GM21825 (cell line): ENCODE measurements around the gene NEGR1.

ENCODE experiments used
- ATAC-seq: cut with Tn5 transposase; IDR thresholded peaks from one replicate; pipeline ENCODE4 v1.9.1; 2021; ENCODE audit warnings: mild to moderate bottlenecking, moderate library complexity; ENCODE audit not compliant: unreplicated experiment

The NEGR1 gene

DNA sequence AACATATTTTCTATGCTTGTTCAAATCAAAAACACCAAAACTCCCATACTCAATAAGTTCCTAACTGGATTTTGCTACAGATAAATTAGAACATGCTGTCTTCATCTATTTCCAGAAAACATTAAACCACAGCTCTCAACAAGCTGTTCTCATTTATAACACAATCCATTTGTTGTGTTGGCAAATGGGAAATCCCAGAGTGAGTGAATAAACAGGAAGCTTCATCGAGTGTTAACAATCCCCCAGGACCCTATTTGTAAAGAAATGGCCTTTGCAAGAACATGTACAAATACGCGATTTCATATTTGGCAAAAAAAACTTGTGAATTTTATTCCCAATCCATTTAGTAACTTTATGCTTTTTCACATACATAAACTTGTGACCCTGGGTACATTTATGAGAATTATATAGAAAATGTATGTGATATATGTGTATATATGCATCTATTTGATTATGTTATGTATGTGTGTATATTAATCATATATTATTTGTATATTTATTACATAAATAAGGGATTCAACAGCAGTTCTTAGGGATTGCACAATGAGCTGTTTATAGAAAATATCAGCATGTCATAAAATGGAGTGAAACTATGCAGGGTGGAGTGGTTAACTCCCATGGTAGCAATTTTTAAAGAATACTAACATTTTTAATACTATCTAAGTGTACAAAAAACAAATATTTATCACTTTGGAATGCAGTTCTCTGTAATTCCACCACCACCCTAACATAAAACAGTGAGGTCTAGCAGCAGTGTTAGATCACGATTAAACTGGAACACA lies 160.0 kb downstream of the NEGR1 start:
- ATAC-seq = no peak

DNA sequence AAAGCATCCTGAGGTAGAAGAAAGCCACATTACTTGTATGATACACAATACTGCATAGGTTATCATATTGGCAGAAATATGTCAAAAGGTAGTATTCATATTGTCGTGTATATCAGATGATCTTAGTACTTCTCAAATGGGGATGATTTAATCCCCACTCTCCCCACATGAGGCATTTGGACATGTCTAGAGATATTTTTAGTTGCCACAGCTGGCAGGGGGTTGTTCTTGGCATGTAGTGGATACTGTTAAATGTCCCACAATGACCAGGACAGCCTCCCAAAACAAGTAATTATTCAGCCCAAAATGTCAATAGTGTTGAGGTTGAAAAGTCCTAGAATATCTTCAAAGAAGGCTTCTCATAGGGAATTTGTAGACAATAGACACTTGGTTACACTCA lies 162.8 kb downstream of the NEGR1 start:
- no peak for ATAC-seq

DNA sequence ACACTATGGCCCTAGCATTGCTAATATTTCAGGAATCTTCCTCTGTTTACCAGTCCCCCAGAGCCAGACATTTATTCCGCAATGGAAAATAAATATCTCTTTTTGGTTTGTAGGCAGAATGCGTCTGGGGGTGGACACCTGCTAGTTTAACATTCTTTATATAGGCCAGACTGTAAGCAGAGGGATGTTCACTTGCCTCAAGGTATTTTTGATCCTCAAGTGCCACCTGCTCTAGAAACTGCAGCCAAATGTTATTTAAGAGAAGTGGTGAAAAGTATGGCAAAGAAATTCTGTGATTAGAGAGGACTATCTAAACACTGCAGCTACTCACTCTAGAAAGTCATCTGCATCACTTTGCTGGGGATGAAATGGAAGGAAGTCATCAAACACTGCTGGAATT lies 164.7 kb downstream of the NEGR1 start:
- ATAC-seq = no peak

DNA sequence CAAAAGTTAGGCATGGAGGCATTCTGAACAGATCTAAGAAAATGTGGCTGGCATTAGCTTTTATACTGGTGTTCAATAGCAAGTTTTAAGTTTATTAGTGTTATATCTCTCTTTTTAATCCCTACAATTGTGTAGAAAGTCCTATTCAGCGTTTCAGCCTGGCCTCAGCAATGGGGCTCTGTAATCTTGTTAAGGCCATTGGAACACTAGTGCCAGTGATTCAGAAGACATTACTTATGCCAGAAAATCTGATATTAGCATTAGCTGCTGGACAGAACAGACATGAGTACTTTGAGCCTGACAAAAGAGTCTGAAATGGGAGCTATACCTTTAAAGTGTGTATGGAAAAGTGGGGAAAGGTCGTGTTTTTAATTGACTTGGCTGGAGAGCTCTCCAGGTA lies 167.0 kb downstream of the NEGR1 start:
- no peak for ATAC-seq

DNA sequence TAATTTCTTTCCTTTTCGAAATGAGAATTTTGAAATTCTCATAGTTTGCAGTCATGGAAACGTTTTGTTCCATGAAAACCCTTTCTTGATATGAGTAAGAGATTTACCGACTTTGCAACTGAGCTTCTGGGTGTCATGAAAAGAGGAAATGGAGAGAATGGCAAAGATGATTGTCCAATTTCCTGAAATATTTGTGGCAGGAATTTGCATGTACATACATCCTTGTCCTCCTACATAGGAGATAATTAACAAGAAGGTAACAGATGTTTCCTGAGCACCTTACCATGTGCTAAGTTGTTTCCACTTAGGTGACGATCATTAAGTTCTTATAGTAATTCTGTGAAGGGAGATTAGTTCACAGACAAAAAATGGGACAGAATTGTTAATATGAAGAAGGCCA lies 170.7 kb downstream of the NEGR1 start:
- ATAC-seq = no peak

DNA sequence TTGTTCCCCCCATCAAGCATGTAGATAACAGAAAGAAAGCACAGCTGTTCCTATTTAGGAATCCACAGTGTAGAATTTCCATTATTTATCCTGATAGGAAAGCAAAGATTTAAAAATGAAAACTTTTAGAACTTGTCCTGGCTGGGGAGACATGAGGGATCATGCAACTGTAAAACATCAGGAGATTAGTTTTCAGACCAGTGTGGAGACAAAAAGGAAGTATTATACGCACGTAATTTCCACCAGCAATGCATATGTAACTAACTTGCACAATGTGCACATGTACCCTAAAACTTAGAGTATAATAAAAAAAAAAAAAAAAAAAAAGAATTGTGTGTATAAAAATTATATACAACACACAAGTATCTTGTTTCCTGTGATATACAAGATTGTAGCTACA lies 172.4 kb downstream of the NEGR1 start:
- no peak for ATAC-seq

DNA sequence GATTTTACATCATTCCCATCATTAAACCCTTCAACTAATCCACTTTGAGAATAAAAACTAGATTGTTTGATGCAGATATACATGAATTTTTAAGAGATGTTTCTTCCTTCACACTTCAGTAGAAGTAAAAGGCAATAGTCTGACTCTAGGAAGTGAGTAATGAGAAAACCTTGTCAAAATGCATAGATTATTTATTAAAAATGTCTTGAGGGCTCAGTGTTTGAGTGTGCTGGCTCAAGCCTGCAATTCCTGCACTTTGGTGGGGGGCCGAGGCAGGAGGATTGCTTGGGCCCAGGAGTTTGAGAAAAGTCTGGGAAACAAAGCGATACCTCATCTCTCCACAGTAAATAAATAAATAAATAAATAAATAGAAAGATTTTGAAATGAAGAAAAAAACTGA lies 177.1 kb downstream of the NEGR1 start:
- ATAC-seq = no peak

DNA sequence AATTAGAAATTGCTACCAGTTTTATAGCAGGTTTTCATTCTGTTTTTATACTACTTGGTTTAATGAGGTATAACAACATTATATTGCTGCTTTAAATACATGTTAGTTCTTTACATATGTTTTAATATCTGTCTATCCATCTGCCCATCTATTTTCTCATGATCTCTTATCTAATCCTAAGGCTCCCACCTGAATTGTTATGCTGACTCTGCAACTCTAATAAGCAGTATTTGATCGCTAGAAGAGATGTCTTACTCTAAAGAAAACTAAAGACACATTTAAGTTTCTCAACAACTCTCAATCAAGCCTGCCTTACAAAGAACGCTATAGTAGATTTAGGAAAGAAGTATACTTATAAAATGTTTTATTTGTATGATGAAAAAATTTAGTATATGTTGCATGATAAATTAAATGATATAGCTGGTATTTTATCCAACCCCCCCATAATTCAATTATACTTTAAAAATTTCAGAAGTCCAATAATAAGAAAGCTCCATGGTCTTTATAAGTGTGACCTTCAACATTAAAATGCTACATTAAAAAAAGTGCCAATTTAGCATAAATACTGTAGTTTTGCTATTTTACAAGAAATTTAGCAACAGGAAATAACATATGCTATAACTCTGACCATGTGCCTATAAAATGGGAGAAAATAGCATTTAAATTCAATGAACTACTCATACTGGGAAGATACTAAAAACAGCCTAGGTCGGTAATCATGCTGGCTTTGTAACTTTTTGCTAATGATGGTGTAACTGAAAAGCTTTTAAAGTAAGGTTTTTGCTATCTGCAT lies 180.3 kb downstream of the NEGR1 start:
- ATAC-seq = no peak

DNA sequence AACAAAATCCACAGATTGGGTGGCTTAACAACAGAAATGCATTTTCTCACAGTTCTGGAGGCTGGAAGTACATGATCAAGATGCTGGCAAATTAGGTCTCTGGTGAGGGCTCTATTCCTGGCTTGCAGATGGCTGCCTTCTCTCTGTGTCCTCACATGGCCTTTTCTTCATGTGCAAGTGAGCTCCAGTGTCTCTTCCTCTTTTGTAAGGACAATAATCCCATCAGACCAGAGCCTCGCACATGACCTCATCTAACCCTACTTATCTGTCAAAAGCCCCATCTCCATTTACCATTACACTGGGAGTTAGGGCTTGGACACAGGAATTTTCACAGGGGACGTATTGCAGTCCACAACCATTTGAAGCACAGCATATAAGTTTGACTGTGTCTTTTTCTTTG lies 181.6 kb downstream of the NEGR1 start:
- ATAC-seq = no peak

DNA sequence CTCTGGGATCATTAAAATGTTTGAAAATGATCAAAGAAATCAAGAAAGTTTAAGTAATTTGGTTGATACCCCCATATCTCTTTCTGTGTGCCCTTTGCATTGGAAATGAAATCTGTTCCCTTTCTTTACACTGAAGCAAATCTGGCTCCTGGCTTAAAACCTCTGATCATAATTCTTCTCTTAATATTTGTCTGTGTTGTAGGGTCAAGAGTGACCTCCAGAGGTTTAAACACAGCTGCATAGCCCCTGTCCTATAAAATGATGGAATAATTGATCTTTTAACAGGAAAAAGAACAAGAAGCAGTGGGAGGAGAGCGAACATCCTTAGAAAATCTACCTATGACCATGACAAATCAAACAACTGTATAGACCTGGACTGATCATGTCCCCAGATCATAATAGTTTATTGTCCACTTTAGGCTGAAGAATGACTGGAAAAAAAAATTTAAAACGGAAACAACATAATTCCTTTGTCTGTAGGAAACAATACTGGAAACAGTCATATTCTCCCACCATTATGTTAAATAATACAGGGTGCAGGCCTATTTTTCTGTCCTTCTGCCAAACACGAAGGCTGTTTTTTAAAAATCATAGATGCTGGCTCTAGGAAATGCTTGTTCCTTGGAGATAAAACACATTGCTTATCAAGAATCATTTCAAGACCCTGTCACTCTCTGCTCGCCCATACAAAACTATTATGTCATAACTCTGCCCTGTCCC lies 184.3 kb downstream of the NEGR1 start:
- ATAC-seq = no peak

DNA sequence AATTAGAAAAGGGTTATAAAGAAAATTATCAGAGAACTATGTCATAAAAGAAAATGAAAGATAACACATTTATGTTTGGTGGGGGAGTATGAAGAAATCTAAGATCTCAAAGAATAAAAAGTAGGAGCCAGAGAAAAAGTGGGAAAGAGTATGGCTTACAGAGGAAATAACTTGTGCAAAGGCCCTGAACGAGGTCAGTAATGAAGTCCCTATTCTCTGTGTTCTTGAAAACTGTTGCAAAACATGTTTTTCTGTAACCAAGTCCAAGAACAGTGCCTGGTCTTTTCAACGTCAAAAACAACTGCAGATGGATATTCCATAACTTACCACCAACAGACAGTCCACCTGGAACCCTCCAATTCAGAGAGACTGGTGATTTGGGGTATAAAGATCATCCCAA lies 188.1 kb downstream of the NEGR1 start:
- no peak for ATAC-seq

DNA sequence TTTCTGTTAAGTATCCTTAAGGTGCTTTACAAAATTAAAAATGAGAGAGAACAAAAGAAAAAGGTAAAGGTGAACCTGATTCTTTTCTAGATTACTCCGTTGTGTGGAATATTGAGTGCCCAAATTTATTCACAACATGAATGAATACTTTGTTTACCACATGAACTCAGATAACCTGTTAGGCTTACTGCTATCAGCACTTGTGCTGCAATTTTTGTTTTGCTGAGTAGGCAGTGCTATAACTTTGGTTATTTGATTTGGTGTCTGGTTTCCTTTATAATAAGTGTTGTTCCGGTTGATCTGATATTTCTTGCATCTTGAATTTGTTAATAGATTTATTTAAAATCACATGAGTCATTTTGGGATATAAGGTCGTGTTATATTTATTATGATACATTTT lies 195.9 kb downstream of the NEGR1 start:
- ATAC-seq = no peak

DNA sequence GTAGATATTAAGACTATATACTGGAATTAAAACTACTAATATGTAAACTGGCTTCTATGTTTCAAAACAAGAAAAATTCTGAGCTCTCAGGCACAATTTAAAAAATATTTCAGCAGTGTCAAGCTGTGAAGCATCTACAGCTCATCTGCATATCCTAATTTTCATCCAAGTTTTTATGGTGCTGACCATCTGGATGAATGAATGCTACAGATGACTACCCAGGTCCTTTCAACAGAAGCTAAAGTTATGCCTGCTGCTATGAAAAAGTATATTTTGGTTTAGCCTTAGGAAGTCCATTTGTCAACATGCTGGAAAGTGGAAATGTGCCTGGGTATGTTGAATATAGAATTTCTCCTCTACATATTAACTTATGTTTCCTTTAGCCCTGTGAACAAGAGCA lies 206.9 kb downstream of the NEGR1 start:
- ATAC-seq = no peak

DNA sequence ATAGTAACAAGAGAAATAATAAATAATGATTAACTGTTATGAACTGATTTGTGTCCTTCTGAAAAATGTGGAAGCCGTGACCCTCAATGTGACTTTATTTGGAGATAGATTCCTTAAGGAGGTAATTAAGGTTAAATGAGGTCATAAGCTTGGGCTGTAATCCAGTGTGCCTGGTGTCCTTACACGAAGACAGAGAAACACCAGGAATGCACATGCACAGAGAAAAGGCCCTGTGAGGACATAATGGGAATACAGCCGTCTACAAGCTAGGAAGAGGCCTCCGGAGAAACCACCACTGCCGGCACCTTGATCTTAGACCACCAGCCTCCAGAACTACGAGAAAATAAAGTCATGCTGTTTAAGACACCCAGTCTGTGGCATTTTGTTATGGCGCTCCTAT lies 215.9 kb downstream of the NEGR1 start:
- no peak for ATAC-seq

DNA sequence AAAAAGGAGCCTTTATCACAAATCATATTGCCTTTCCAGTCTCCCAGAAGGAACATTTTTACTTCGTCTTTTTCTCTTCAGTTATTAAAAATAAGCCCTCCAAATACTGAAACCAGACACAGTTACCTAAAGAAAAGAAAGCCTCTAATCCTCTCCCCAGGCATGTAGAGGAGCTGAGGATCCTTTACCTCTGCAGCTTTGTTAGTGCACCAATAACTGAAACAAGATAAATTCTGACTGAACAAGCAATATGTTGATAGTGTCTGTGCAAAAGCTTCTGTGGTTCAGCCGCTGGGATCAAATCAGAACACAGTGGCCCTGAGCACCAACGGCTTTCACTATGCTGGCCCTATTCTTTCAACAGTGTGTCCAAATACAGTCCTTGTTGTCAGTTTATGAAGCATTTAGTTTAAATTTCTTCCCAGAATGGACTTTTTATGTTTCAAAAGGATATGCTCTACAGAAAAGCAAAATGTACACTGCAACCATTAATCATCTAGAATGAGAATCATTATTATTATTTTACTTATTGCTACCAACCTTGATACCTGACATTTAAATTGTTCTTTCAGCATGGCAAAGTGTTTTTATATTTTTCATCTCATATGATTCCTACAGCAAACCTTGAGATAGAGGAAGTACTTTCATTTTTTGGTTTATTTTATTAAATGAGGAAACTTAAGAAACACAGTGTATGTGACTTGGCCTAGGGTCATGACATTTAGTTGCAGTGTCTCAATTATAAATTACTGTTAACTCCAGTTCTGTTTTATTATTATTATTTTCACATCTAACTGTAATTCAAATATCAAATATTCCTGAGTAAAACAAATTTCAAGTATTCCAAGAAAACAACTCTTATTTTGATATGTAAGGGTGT lies 217.9 kb downstream of the NEGR1 start:
- ATAC-seq = no peak

DNA sequence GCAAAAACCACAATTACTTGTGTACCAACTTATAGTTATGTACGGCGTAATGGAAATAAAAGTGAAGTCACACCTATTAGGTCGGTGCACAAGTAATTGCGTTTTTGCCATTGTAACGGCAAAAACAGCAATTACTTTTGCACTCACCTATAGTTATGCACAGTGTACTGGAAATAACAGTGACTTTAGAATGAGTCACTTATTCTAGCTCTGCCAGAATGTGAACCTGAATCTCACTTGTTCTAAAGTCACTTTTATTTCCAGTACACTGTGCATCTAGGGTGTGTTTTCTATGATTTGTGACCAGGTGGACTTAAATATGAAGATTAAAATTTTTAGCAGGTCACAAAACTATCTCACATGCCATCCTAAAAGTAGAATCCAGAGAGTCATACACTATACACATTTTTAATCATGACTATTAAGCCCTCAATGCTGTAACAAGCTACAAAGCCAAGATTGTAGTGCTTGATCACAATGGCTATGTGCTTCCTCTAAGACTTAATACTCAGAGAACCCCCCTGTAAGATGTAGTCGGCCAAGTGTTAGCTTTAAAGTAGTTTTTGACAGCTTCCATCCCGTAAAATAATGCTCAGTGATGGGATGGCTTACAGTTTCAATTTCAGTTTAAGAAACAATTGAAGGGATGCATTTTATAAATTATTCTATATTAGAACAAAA lies 218.8 kb downstream of the NEGR1 start:
- no peak for ATAC-seq

DNA sequence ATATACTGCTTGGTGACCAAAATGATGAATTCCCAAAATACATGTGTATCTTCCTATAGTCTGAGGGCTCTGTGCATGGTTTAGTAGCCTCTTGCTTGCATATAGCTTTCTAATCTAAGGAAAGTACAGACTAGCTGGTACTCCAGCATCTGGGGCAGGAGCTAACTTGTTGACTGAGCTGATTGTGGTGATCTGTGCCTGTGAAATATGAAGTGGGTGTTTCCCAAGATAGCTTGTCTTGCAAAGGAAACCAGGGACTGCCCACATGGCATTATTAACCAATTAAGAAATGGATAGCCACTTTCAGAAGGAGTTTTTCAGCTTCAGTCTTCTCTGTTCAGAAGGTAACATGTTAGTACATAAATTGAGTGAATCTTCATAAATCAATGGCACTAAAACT lies 219.8 kb downstream of the NEGR1 start:
- no peak for ATAC-seq

DNA sequence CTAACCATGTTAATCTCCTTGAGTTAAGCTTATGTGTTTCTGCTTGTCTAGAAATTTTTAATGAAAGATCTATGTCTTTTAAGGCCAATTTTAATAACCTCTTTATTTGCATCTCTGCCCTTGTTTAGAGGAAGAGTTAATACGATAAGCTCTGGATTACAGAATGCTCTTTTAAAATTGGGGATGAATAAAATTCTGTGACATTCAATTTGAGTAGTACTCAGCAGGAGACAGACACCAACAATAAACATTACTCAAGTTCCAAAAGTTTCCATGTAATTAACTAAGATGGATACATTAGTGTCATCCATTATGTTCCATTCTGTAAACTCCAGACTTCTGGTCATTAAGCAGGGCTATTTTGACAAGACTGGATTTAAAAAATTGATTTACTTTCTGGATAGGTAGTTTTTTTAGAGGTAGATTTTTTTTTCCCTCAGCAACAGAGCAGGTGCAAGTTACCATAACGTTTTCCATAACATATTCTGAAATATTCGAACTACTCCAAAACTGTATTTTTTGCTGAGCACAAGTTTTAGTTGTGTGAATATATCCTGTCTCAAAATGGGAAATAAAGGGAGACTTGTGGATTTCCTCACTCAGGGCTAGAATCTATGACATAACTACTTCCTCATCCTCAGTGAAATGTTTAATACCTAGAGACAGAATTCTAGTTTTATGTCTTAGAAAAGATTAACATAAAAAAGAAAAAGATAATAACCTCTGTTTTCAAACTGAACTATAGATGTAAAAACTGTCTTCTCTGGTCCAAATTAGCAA lies 221.7 kb downstream of the NEGR1 start:
- no peak for ATAC-seq

DNA sequence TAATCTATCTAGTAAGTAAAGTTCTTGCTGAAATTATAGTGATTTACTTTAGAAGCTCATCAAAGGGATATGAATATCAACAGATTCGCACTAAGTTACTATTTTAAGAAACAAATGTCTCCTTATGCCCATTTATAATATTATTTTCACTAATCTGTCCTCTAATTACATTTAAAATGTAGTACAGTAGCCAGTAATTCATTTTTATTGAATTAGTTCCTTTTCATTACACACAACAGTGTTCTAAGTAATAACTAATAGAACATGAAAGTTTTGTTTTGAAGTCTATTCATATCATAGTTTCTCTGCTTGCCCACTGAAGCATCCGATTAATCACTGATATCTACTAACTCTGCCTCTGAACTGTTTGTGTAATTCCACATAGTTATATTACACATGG lies 225.8 kb downstream of the NEGR1 start:
- ATAC-seq = no peak

DNA sequence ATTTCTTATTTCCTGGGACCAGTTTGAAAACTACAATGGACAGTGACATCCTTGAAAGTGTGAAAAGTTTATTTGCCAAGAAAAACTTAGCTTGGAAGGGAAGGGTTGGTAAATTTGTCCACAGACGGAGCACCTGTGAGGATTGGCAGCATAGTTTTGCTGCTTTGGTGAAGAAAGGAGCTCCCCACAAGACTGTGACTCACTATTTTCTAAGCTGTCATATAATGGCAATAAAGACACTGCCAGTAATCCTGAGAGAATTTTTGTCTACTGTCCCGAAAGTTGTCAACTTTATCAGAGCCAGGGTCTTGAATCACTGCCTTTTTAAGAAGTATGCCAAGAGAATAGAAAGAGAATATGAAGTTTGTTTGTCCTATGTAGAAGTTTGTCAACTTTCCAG lies 230.8 kb downstream of the NEGR1 start:
- ATAC-seq = no peak
